G401 (cell line): ENCODE measurements around the gene KRTAP10-7. TPM values are rescaled to one million over a fixed set of nuclear protein-coding genes. Genes with fewer than 3 reads are reported as not detected.
"Not testable (repeated sequence)": the region's sequence is repeated elsewhere in the genome, so short reads cannot be mapped to it uniquely, and the experiment has no call there.

ENCODE experiments used
- DNase-seq: peaks from one replicate; pipeline ENCODE4 v3.0.0-alpha.2; 2015; ENCODE audit warnings: low spot score
- in situ Hi-C: cut with HindIII; loops from 2 replicates; pipeline ENCODE4 v1.10.0; 2016; ENCODE audit warnings: low sequenced_read_pairs, mixed read lengths
- total RNA-seq: library from RNA; depleted of rRNA; stranded (reverse); fragments of >200 nt; shearing (Covaris generic); gene quantifications from 2 replicates; pipeline ENCODE4 v1.2.3, GENCODE V29; 2014

The KRTAP10-7 gene
- total RNA-seq, 1 experiment from 2014 or later, result not detected

GRCh38 chr21:44623575-44623974, 23.2 kb downstream of the KRTAP10-7 start:
- in situ Hi-C loops, result no loop called here
- no peak for DNase-seq

- in situ Hi-C loops, result no loop called here
- no peak for DNase-seq
Measured at GRCh38 chr21:44625756-44626155, 25.4 kb downstream of the KRTAP10-7 start.

GRCh38 chr21:44626262-44626661, 25.9 kb downstream of the KRTAP10-7 start:
- DNase-seq, result no peak
- in situ Hi-C loops, result no loop called here

- in situ Hi-C loops, result no loop called here
- DNase-seq, result no peak
Measured at GRCh38 chr21:44626673-44627143, 26.3 kb downstream of the KRTAP10-7 start, which contains the start of gene KRTAP10-9. KRTAP10-9 (plus strand) TSS chr21:44627093; CDS start chr21:44627172, 79 bp downstream.

- peak; percentile 20 for DNase-seq
- in situ Hi-C loops, result not testable (repeated sequence)
Measured at GRCh38 chr21:44627181-44627822, 26.9 kb downstream of the KRTAP10-7 start.

- in situ Hi-C loops, DNase-seq: not testable (repeated sequence)
Measured at GRCh38 chr21:44627831-44628233, 27.4 kb downstream of the KRTAP10-7 start.

GRCh38 chr21:44628707-44629391, 28.5 kb downstream of the KRTAP10-7 start:
- in situ Hi-C loops, result no loop called here
- no peak for DNase-seq

- in situ Hi-C loops, result no loop called here
- no peak for DNase-seq
Measured at GRCh38 chr21:44630440-44630839, 30.0 kb downstream of the KRTAP10-7 start.

GRCh38 chr21:44632067-44632466, 31.7 kb downstream of the KRTAP10-7 start:
- in situ Hi-C loops, result no loop called here
- DNase-seq, result no peak

- DNase-seq, result no peak
- in situ Hi-C loops, result no loop called here
Measured at GRCh38 chr21:44636209-44637017, 36.0 kb downstream of the KRTAP10-7 start.

GRCh38 chr21:44637018-44637850, 36.8 kb downstream of the KRTAP10-7 start, which contains the start of gene KRTAP10-10:
KRTAP10-10 (plus strand) TSS chr21:44637356; CDS start chr21:44637418, 62 bp downstream.
- in situ Hi-C loops, result no loop called here
- DNase-seq, result peak; percentile 75

- in situ Hi-C loops, DNase-seq: not testable (repeated sequence)
Measured at GRCh38 chr21:44637851-44638348, 37.5 kb downstream of the KRTAP10-7 start.

- in situ Hi-C loops, DNase-seq: not testable (repeated sequence)
Measured at GRCh38 chr21:44638506-44639330, 38.3 kb downstream of the KRTAP10-7 start.

- in situ Hi-C loops, result no loop called here
- DNase-seq, result no peak
Measured at GRCh38 chr21:44639331-44639655, 38.9 kb downstream of the KRTAP10-7 start.

GRCh38 chr21:44640761-44641160, 40.4 kb downstream of the KRTAP10-7 start:
- in situ Hi-C loops, result no loop called here
- no peak for DNase-seq

- in situ Hi-C loops, result no loop called here
- no peak for DNase-seq
Measured at GRCh38 chr21:44643741-44644310, 43.4 kb downstream of the KRTAP10-7 start.

GRCh38 chr21:44644878-44645277, 44.5 kb downstream of the KRTAP10-7 start:
- DNase-seq, result no peak
- in situ Hi-C loops, result no loop called here
